ENCODE measurements around the gene RPN1. TPM values are rescaled to one million over a fixed set of nuclear protein-coding genes. Genes with fewer than 3 reads are reported as not detected.

The RPN1 gene
- total RNA-seq, 2 experiments from 2014 or later: 133 TPM

DNA sequence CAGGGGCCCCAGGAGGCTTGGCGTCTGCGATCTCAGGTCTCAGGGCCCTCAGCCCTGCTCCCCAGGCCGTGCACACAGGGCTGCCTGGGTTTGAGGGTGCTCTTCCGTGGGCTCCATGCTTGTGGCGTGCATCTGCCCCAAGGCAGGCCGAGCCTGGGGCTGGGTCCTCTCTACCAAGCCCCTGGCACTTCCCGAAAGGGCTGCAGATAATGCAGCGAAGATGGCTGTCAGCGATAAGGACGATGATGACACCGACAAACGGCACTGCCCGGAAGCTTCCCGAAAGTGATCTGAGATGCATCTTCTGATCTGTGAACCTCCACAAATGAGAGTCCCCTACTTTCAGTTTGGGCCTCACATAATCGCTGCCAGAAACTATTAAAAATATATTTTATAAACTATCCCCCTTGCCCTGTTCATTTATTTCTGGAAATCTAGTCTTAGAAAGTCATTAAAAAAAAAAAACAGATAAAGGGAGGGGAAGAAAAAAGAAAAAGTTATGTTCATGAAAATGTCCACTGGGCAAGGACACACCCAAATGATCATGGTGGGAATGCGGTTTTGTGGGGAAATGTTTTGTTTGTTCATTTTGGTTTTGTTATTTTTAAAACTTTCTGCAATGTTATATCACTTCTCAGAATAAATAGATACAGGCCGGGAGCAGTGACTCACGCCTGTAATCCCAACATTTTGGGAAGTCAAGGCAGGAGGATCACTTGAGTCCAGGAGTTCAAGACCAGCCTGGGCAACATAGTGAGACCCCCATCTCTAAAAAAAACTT lies 51.5 kb downstream of the RPN1 start:
- no peak overlapping the region for H3K4me3 Mint-ChIP-seq
- intact Hi-C loops (cut with micrococcal nuclease): no loop called here
- no peak overlapping the region for H3K27ac Mint-ChIP-seq
- DNase-seq (no peak), ATAC-seq (no peak)
- no peaks in the 10 kb centered on the region for H3K9me3 Mint-ChIP-seq
- ChIA-PET POLR2A (interaction anchor here (1.4 kb wide), 1 partner anchor 9 kb away, joined by 4 read pairs; no protein-coding TSS in a partner anchor), CTCF (interaction anchor here (5.3 kb wide), 1 partner anchor 9 kb away, joined by 24 read pairs; no protein-coding TSS in a partner anchor)
- H3K36me3 Mint-ChIP-seq (ENCODE audit: low read depth): no peaks in the 10 kb centered on the region
- TF ChIP-seq, protein P1, sequence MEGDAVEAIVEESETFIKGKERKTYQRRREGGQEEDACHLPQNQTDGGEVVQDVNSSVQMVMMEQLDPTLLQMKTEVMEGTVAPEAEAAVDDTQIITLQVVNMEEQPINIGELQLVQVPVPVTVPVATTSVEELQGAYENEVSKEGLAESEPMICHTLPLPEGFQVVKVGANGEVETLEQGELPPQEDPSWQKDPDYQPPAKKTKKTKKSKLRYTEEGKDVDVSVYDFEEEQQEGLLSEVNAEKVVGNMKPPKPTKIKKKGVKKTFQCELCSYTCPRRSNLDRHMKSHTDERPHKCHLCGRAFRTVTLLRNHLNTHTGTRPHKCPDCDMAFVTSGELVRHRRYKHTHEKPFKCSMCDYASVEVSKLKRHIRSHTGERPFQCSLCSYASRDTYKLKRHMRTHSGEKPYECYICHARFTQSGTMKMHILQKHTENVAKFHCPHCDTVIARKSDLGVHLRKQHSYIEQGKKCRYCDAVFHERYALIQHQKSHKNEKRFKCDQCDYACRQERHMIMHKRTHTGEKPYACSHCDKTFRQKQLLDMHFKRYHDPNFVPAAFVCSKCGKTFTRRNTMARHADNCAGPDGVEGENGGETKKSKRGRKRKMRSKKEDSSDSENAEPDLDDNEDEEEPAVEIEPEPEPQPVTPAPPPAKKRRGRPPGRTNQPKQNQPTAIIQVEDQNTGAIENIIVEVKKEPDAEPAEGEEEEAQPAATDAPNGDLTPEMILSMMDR (IDR thresholded peaks at IDR 0.05): no peak
- H3K27me3 Mint-ChIP-seq: no peaks in the 10 kb centered on the region
- peaks cover 3% of the 10 kb centered on the region for H3K4me1 Mint-ChIP-seq (ENCODE audit: low read depth)

DNA sequence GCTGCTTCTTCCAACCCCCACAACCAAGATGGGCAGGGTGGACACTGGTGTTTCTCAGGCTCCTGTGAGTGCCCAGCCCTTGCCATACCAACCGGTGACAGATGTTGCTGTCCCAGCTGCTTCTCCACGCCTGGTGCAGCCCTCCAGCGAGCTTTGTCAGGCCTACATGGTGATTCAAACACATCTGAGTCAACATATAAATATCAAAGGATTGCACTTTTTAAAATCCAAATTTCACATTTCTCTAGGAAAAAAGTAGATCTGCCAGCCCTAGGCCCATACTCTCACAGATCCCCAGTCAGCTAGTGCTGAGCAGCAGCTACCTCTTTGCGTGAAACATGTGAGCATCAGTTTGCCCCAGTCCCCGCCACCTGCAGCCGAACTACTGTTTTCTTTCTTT lies 52.7 kb downstream of the RPN1 start:
- ChIA-PET POLR2A (interaction anchor here (1.0 kb wide), 1 partner anchor 11 kb away, joined by 3 read pairs; no protein-coding TSS in a partner anchor), CTCF (interaction anchor here (1.0 to 5.3 kb wide), 4 partner anchors 9 to 25 kb away, joined by 3 to 24 read pairs (median 5); no protein-coding TSS in a partner anchor)
- H3K27ac Mint-ChIP-seq: no peak overlapping the region
- no peaks in the 10 kb centered on the region for H3K36me3 Mint-ChIP-seq (ENCODE audit: low read depth)
- DNase-seq: no peak
- H3K4me3 Mint-ChIP-seq: no peak overlapping the region
- no peaks in the 10 kb centered on the region for H3K9me3 Mint-ChIP-seq
- TF ChIP-seq, protein P1 (IDR thresholded peaks at IDR 0.05): no peak
- H3K4me1 Mint-ChIP-seq (ENCODE audit: low read depth): peaks cover 3% of the 10 kb centered on the region
- no peaks in the 10 kb centered on the region for H3K27me3 Mint-ChIP-seq
- intact Hi-C loops (cut with micrococcal nuclease): no loop called here
- ATAC-seq: no peak

DNA sequence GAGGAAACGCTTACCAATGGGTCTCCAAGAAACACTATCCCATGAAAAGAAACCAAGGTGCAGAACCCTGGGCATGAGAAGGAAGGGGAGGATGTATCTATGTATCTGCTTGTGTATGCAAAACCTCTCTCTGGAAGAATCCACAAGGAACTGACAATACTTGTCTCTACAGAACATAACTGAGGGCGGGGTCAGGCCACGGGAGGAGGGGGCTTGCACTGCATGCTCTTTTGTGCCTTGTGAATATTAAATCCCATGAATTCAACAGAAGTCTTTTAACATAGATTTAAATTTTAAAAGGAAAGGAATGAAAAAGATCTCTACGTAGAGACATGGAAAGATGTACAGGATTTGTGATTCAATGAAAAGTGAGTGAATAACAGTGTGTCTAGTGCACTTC lies 57.8 kb downstream of the RPN1 start:
- ChIA-PET POLR2A (interaction anchor here (1.2 kb wide), 1 partner anchor 13 kb away, joined by 3 read pairs; no protein-coding TSS in a partner anchor), CTCF (interaction anchor here (0.7 kb wide), 1 partner anchor 25 kb away, joined by 3 read pairs; no protein-coding TSS in a partner anchor)
- ATAC-seq (no peak), DNase-seq (no peak)
- H3K36me3 Mint-ChIP-seq (ENCODE audit: low read depth): no peaks in the 10 kb centered on the region
- H3K27me3 Mint-ChIP-seq: peaks cover 2% of the 10 kb centered on the region
- no peak overlapping the region for H3K27ac Mint-ChIP-seq
- TF ChIP-seq, protein P1 (IDR thresholded peaks at IDR 0.05): no peak
- peaks cover 4% of the 10 kb centered on the region for H3K9me3 Mint-ChIP-seq
- H3K4me3 Mint-ChIP-seq: no peak overlapping the region
- H3K4me1 Mint-ChIP-seq (ENCODE audit: low read depth): peaks cover 3% of the 10 kb centered on the region
- intact Hi-C loops (cut with micrococcal nuclease): no loop called here

DNA sequence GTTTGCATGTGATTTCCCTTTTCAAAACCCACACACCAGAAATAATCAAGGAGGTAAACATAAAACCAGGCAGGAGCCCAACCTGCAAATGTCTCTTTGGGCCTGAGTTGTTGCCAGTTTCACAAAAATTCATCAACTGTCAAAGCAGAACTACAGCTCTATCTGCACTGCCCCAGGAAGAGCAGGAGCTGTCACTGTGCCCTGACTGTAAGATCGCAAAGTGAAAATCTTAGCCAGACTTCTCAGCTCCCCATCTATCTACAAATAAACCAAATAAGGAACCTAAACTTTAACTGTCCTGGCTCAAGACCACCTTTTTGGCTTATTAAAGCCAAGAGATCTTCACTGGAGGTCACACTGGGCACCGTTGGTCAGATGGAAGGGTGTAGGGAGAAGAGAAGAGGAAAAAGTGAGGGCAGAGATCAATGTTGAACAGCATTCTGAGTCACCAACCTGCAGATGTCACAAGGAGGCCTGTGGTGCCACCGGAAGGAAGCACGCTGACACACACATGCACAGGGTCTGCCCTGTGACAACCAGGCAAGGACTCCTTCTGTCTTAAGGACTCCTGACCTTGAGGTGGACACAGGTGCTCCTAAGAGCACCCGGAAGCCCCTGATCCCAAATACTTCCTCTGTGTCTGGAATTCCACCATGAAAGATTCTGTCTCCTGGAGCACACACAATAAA lies 58.7 kb downstream of the RPN1 start:
- ChIA-PET CTCF (no interaction called here), POLR2A (interaction anchor here (1.2 kb wide), 1 partner anchor 14 kb away, joined by 3 read pairs; no protein-coding TSS in a partner anchor)
- no peaks in the 10 kb centered on the region for H3K36me3 Mint-ChIP-seq (ENCODE audit: low read depth)
- H3K4me3 Mint-ChIP-seq: no peak overlapping the region
- peaks cover 3% of the 10 kb centered on the region for H3K4me1 Mint-ChIP-seq (ENCODE audit: low read depth)
- peaks cover 4% of the 10 kb centered on the region for H3K9me3 Mint-ChIP-seq
- TF ChIP-seq, protein P1 (IDR thresholded peaks at IDR 0.05): no peak
- H3K27me3 Mint-ChIP-seq: peaks cover 2% of the 10 kb centered on the region
- intact Hi-C loops (cut with micrococcal nuclease): no loop called here
- ATAC-seq (peak; percentile 74), DNase-seq (peak; percentile 38)
- H3K27ac Mint-ChIP-seq: peak overlapping the region; percentile 11
